HL-60/S4 treated with retinoic acid at 250 ng/mL for 4 days and 3 days (cell line): Measurements from ENCODE around the gene ALPI.

Source experiments
- in situ Hi-C: fragments of 300-500 bp; cut with MboI; formaldehyde crosslinking; loops from 2 replicates; pipeline ENCODE4 v1.7.0; 2022; ENCODE audit warnings: low sequenced_read_pairs

ALPI gene

GRCh38 chr2:232482301-232483238, 26.6 kb downstream of the ALPI start:
- in situ Hi-C loops = no loop called here

GRCh38 chr2:232483311-232483922, 27.5 kb downstream of the ALPI start:
- in situ Hi-C loops = no loop called here

- in situ Hi-C loops = no loop called here
Measured at GRCh38 chr2:232483923-232484627, 28.1 kb downstream of the ALPI start.

- in situ Hi-C loops = no loop called here
Measured at GRCh38 chr2:232484628-232485347, 28.8 kb downstream of the ALPI start.

- in situ Hi-C loops = no loop called here
Measured at GRCh38 chr2:232485348-232485756, 29.4 kb downstream of the ALPI start.

GRCh38 chr2:232485757-232486557, 30.0 kb downstream of the ALPI start:
- in situ Hi-C loops = no loop called here

- in situ Hi-C loops = no loop called here
Measured at GRCh38 chr2:232486558-232487384, 30.8 kb downstream of the ALPI start.

GRCh38 chr2:232487385-232488096, 31.6 kb downstream of the ALPI start, which contains the start of gene ECEL1:
Gene ECEL1, minus strand, starts transcription at chr2:232487834. Its CDS starts 1,181 bp downstream, at chr2:232486653.
- in situ Hi-C loops = no loop called here

- in situ Hi-C loops = no loop called here
Measured at GRCh38 chr2:232488097-232488711, 32.3 kb downstream of the ALPI start.

GRCh38 chr2:232488721-232489300, 32.9 kb downstream of the ALPI start:
- in situ Hi-C loops = no loop called here

GRCh38 chr2:232489516-232490220, 33.7 kb downstream of the ALPI start:
- in situ Hi-C loops = no loop called here

- in situ Hi-C loops = no loop called here
Measured at GRCh38 chr2:232490221-232491138, 34.5 kb downstream of the ALPI start.

GRCh38 chr2:232491139-232491780, 35.3 kb downstream of the ALPI start:
- in situ Hi-C loops = no loop called here

GRCh38 chr2:232492236-232492848, 36.4 kb downstream of the ALPI start:
- in situ Hi-C loops = no loop called here
